H9 (cell line): ENCODE data around the gene LIPE. TPM values are rescaled to one million over a fixed set of nuclear protein-coding genes. Genes with fewer than 3 reads are reported as not detected.

Source experiments
- DNase-seq: peaks from one replicate; pipeline ENCODE4 v3.0.0-alpha.2; 2017
- H2AFZ ChIP-seq: one replicate; pipeline ENCODE4 v1.6.1; 2013; ENCODE audit warnings: mild to moderate bottlenecking, low read length, control low read depth, moderate library complexity
- H2AK5ac ChIP-seq: 2 replicates; pipeline ENCODE4 v1.6.1; 2013; ENCODE audit warnings: low read length, control low read depth, mixed read lengths; ENCODE audit not compliant: insufficient read length
- H2BK120ac ChIP-seq: one replicate; pipeline ENCODE4 v1.6.1; 2013; ENCODE audit warnings: low read depth, mild to moderate bottlenecking, low read length, control low read depth, inconsistent platforms; ENCODE audit not compliant: poor library complexity, severe bottlenecking
- H2BK12ac ChIP-seq: 2 replicates; pipeline ENCODE4 v1.6.1; 2013; ENCODE audit warnings: low read length, control low read depth, mixed read lengths, low read depth; ENCODE audit not compliant: insufficient read length
- H2BK15ac ChIP-seq: 2 replicates; pipeline ENCODE4 v1.6.1; 2013; ENCODE audit warnings: low read depth, low read length, control low read depth
- H2BK20ac ChIP-seq: one replicate; pipeline ENCODE4 v1.6.1; 2013; ENCODE audit warnings: low read depth, mild to moderate bottlenecking, low read length, control low read depth, inconsistent platforms; ENCODE audit not compliant: poor library complexity, severe bottlenecking
- H2BK5ac ChIP-seq: 2 replicates; pipeline ENCODE4 v1.6.1; 2013; ENCODE audit warnings: low read length, control low read depth, mixed read lengths; ENCODE audit not compliant: insufficient read length
- H3K14ac ChIP-seq: 2 replicates; pipeline ENCODE4 v1.6.1; 2013; ENCODE audit warnings: low read length, control low read depth; ENCODE audit not compliant: insufficient read depth
- H3K18ac ChIP-seq: 2 replicates; pipeline ENCODE4 v1.6.1; 2013; ENCODE audit warnings: low read depth, mild to moderate bottlenecking, mixed read lengths, low read length, control low read depth; ENCODE audit not compliant: insufficient read length
- H3K23ac ChIP-seq: 2 replicates; pipeline ENCODE4 v1.6.1; 2013; ENCODE audit warnings: low read length, control low read depth, mixed read lengths, low read depth; ENCODE audit not compliant: insufficient read length
- H3K23me2 ChIP-seq: 2 replicates; pipeline ENCODE4 v1.6.1; 2013; ENCODE audit warnings: low read depth, mild to moderate bottlenecking, mixed read lengths, low read length, control low read depth; ENCODE audit not compliant: insufficient read length, poor library complexity, severe bottlenecking
- H3K27ac ChIP-seq: 2 replicates; pipeline ENCODE4 v1.5.1; 2013; ENCODE audit warnings: low read length, control low read depth, mixed read lengths, low read depth; ENCODE audit not compliant: insufficient read length
- H3K27me3 ChIP-seq: 2 replicates; pipeline ENCODE4 v1.6.1; 2013; ENCODE audit warnings: low read length, control low read depth, inconsistent platforms; ENCODE audit not compliant: insufficient read depth
- H3K4ac ChIP-seq: 2 replicates; pipeline ENCODE4 v1.6.1; 2013; ENCODE audit warnings: low read depth, mild to moderate bottlenecking, control low read depth, inconsistent platforms, low read length, moderate library complexity
- H3K4me1 ChIP-seq: 2 replicates; pipeline ENCODE4 v1.6.1; 2013; ENCODE audit warnings: low read length, control low read depth, inconsistent platforms; ENCODE audit not compliant: insufficient read depth
- H3K4me2 ChIP-seq: 2 replicates; pipeline ENCODE4 v1.6.1; 2013; ENCODE audit warnings: low read length, control low read depth, mixed read lengths; ENCODE audit not compliant: insufficient read length, insufficient read depth
- H3K56ac ChIP-seq: 2 replicates; pipeline ENCODE4 v1.6.1; 2013; ENCODE audit warnings: low read depth, mild to moderate bottlenecking, mixed read lengths, low read length, control low read depth; ENCODE audit not compliant: insufficient read length
- H3K79me1 ChIP-seq: 2 replicates; pipeline ENCODE4 v1.6.1; 2013; ENCODE audit warnings: low read depth, mild to moderate bottlenecking, moderate library complexity, low read length, control low read depth, inconsistent platforms; ENCODE audit not compliant: insufficient read depth, poor library complexity, severe bottlenecking
- H3K79me2 ChIP-seq: 2 replicates; pipeline ENCODE4 v1.6.1; 2013; ENCODE audit warnings: low read length, control low read depth, inconsistent platforms; ENCODE audit not compliant: insufficient read depth
- H3K9ac ChIP-seq: 2 replicates; pipeline ENCODE4 v1.6.1; 2013; ENCODE audit warnings: low read length, control low read depth, mixed read lengths; ENCODE audit not compliant: insufficient read length; ENCODE audit errors: extremely low read depth
- H3K9me3 ChIP-seq: one replicate; pipeline ENCODE4 v1.6.1; 2013; ENCODE audit warnings: low read depth, low read length, inconsistent platforms; ENCODE audit not compliant: control insufficient read depth
- H3T11ph ChIP-seq: one replicate; pipeline ENCODE4 v1.6.1; 2013; ENCODE audit warnings: mild to moderate bottlenecking, low read length, control low read depth, inconsistent platforms
- H4K20me1 ChIP-seq: one replicate; pipeline ENCODE4 v1.6.1; 2013; ENCODE audit not compliant: control insufficient read depth, insufficient read length, insufficient read depth
- H4K5ac ChIP-seq: 2 replicates; pipeline ENCODE4 v1.6.1; 2013; ENCODE audit warnings: low read depth, mild to moderate bottlenecking, mixed read lengths, low read length, control low read depth; ENCODE audit not compliant: insufficient read length
- H4K8ac ChIP-seq: replicated peaks from 2 replicates; pipeline ENCODE4 v1.6.1; 2013; ENCODE audit warnings: low read length, control low read depth, mixed read lengths, low read depth; ENCODE audit not compliant: insufficient read length
- H4K91ac ChIP-seq: 2 replicates; pipeline ENCODE4 v1.6.1; 2013; ENCODE audit warnings: low read depth, mild to moderate bottlenecking, moderate library complexity, mixed read lengths, low read length, control low read depth; ENCODE audit not compliant: insufficient read length
- H3K27ac Mint-ChIP-seq, 3 experiments: 2 replicates in 2 of 3; 3 replicates in 1 of 3; pipeline ENCODE4 v1.8.0; 2020 to 2021; ENCODE audit warnings: mixed read lengths in 3 of 3, mild to moderate bottlenecking in 1 of 3, moderate library complexity in 1 of 3
- H3K27me3 Mint-ChIP-seq: 2 replicates; pipeline ENCODE4 v1.8.0; 2021; ENCODE audit warnings: low read depth, mild to moderate bottlenecking, moderate library complexity, mixed read lengths
- H3K36me3 Mint-ChIP-seq, 3 experiments: 2 replicates in 2 of 3; 3 replicates in 1 of 3; pipeline ENCODE4 v1.8.0; 2020 to 2021; ENCODE audit warnings: low read depth in 3 of 3, mixed read lengths in 3 of 3; ENCODE audit not compliant: insufficient read depth in 1 of 3
- H3K4me1 Mint-ChIP-seq, 2 experiments: 2 replicates each; pipeline ENCODE4 v1.8.0; 2020; ENCODE audit warnings: mixed read lengths in 2 of 2
- H3K4me3 Mint-ChIP-seq, 2 experiments: 2 replicates in 1 of 2; 3 replicates in 1 of 2; pipeline ENCODE4 v1.8.0; 2020 to 2021; ENCODE audit warnings: mild to moderate bottlenecking in 2 of 2, mixed read lengths in 2 of 2, moderate library complexity in 1 of 2
- H3K9me3 Mint-ChIP-seq, 2 experiments: 2 replicates in 1 of 2; 3 replicates in 1 of 2; pipeline ENCODE4 v1.8.0; 2020; ENCODE audit warnings: mild to moderate bottlenecking in 2 of 2, mixed read lengths in 2 of 2, moderate library complexity in 1 of 2
- CTCF ChIP-seq: fragments of 200-600 bp; sonication (generic); conservative IDR thresholded peaks from 3 replicates; pipeline ENCODE4 v1.8.0; 2021; ENCODE audit warnings: antibody characterized with exemption, mild to moderate bottlenecking
- WGBS: extraction: QIAGEN DNeasy Blood & Tissue Kit; methylation state at CpG from one replicate; pipeline ENCODE4 v1.1.7; 2013; ENCODE audit warnings: missing lambda C conversion rate, low lambda C conversion rate, mixed read lengths; ENCODE audit not compliant: insufficient read length; ENCODE audit errors: extremely low coverage; 5-methylcytosine and 5-hydroxymethylcytosine counted together
- total RNA-seq: library from RNA; stranded (reverse); gene quantifications from 2 replicates; pipeline ENCODE4 v1.2.1, GENCODE V29; 2021

Gene LIPE
- total RNA-seq, 1 experiment from 2014 or later = 6.3 TPM

GRCh38 chr19:42426643-42427042 lies 545 bp downstream of the LIPE start:
- H3K27me3 ChIP-seq = peaks cover 17% of the 10 kb centered on the region; the same call in 1 of the 2 replicates
- peaks cover 77% of the 10 kb centered on the region for H3K27me3 Mint-ChIP-seq
- H3K36me3 Mint-ChIP-seq = peaks cover 0 to 3% (median 0%) of the 10 kb centered on the region in 3 experiments; a peak in 2 of 7 replicates

More at GRCh38 chr19:42426643-42427042, 545 bp downstream of the LIPE start:
- Histone ChIP-seq H3K23ac (no peak overlapping the region), H2BK12ac (no peak overlapping the region), H3K79me2 (no peaks in the 10 kb centered on the region), H4K8ac (no peak overlapping the region), H4K20me1 (no peaks in the 10 kb centered on the region), H2BK120ac (no peak overlapping the region), H2BK15ac (no peak overlapping the region), H3K9me3 (no peaks in the 10 kb centered on the region), H3K4me2 (no peak overlapping the region), H4K91ac (no peak overlapping the region), H3K14ac (no peak overlapping the region; the same call in 1 of the 2 replicates), H3K23me2 (peaks cover 7% of the 10 kb centered on the region), H2AK5ac (no peak overlapping the region), H3T11ph (no peak overlapping the region), H3K4ac (no peak overlapping the region), H2BK5ac (no peak overlapping the region), H3K9ac (no peak overlapping the region), H3K4me1 (no peaks in the 10 kb centered on the region), H3K79me1 (no peaks in the 10 kb centered on the region), H3K27ac (no peak overlapping the region), H2BK20ac (no peak overlapping the region), H3K18ac (no peak overlapping the region), H4K5ac (no peak overlapping the region), H2AFZ (no peak overlapping the region), H3K56ac (no peak overlapping the region)
- DNase-seq = no peak
- Mint-ChIP-seq H3K4me3 (no peak overlapping the region), H3K9me3 (peaks cover 0 to 3% of the 10 kb centered on the region in 2 experiments; a peak in 3 of 5 replicates), H3K27ac (no peak overlapping the region), H3K4me1 (peaks cover 20 to 39% of the 10 kb centered on the region in 2 experiments)
- WGBS = no CpG with 5 or more reads among the region's 3 CpGs
- TF ChIP-seq CTCF = no peak
